IPS DF 19.7 (cell line): ENCODE data around the gene SBK2.

Experiments used
- DNase-seq: peaks from one replicate; pipeline ENCODE4 v3.0.0-alpha.2; 2013; ENCODE audit warnings: low read depth, low spot score

SBK2 gene

GRCh38 chr19:55486971-55487923 lies 49.7 kb downstream of the SBK2 start:
- no peak for DNase-seq

- DNase-seq, result no peak
Observed at GRCh38 chr19:55486043-55486970, 50.6 kb downstream of the SBK2 start.

GRCh38 chr19:55485439-55486011 lies 51.4 kb downstream of the SBK2 start:
- no peak for DNase-seq

- DNase-seq, result no peak
Observed at GRCh38 chr19:55484593-55485438, 52.1 kb downstream of the SBK2 start, which contains the start of gene NAT14. Gene NAT14 (plus strand): TSS chr19:55485188. CDS start chr19:55485709, 521 bp downstream.

- no peak for DNase-seq
Observed at GRCh38 chr19:55483706-55484592, 53.0 kb downstream of the SBK2 start.

- no peak for DNase-seq
Observed at GRCh38 chr19:55482967-55483705, 53.8 kb downstream of the SBK2 start.

GRCh38 chr19:55482156-55482961 lies 54.6 kb downstream of the SBK2 start:
- no peak for DNase-seq

GRCh38 chr19:55481794-55482155 lies 55.2 kb downstream of the SBK2 start:
- no peak for DNase-seq

GRCh38 chr19:55481148-55481793 lies 55.7 kb downstream of the SBK2 start:
- DNase-seq, result no peak

- no peak for DNase-seq
Observed at GRCh38 chr19:55479451-55480230, 57.3 kb downstream of the SBK2 start.

- DNase-seq, result no peak
Observed at GRCh38 chr19:55479045-55479444, 57.9 kb downstream of the SBK2 start.
